ENCODE measurements around the gene VPS72. TPM values are rescaled to one million over a fixed set of nuclear protein-coding genes. Genes with fewer than 3 reads are reported as not detected.
A peak's percentile ranks its signal among the peaks of the same experiment; 100 is the strongest.

Gene VPS72
- total and polyA plus RNA-seq, 2 of the 13 experiments (the other 11 are each of a cell fraction or from before 2014, with no cell fraction given), result 33.7 to 34.5 TPM

DNA sequence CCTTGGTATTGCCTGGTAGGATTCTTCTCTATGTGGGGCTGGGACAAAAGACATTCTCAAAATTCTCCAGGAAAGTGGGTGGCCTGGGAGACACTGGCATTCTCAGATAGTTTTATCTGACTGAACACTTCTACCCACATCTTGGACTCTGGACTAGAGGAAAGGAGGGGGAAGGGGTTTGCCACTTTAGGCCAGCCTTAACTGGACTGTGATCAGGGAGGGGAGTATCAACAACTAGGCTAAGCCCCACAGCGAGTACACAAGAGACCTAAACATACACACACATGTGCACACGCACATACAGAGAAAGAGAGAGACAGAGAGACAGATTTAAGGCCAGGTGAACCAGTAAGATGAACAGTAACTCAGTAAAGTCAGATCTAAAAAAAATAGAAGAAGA lies 42.3 kb downstream of the VPS72 start (continued):
- TF ChIP-seq, protein P1, sequence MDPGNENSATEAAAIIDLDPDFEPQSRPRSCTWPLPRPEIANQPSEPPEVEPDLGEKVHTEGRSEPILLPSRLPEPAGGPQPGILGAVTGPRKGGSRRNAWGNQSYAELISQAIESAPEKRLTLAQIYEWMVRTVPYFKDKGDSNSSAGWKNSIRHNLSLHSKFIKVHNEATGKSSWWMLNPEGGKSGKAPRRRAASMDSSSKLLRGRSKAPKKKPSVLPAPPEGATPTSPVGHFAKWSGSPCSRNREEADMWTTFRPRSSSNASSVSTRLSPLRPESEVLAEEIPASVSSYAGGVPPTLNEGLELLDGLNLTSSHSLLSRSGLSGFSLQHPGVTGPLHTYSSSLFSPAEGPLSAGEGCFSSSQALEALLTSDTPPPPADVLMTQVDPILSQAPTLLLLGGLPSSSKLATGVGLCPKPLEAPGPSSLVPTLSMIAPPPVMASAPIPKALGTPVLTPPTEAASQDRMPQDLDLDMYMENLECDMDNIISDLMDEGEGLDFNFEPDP (CRISPR knock-in tag; conservative IDR thresholded peaks at IDR 0.05), result no peak
- TF ChIP-seq ZMYM4 (CRISPR knock-in tag; IDR thresholded peaks at IDR 0.05) (peak; percentile 18; the same call in 1 of the 2 replicates), PITX1 (CRISPR knock-in tag; IDR thresholded peaks at IDR 0.05) (peak; percentile 48; the same call in 1 of the 2 replicates), JUND (CRISPR knock-in tag; IDR thresholded peaks at IDR 0.05) (no peak), ZNF484 (CRISPR knock-in tag; IDR thresholded peaks at IDR 0.05; ENCODE audit: borderline replicate concordance, low read depth) (no peak), YEATS4 (CRISPR knock-in tag; IDR thresholded peaks at IDR 0.05; ENCODE audit: borderline replicate concordance) (no peak), SAP130 (CRISPR knock-in tag; IDR thresholded peaks at IDR 0.05; ENCODE audit: low read depth) (no peak; the same call in 1 of the 2 replicates), ZNF75D (CRISPR knock-in tag; IDR thresholded peaks at IDR 0.05; ENCODE audit: borderline replicate concordance) (no peak), SAFB2 (CRISPR knock-in tag; IDR thresholded peaks at IDR 0.05; ENCODE audit: borderline replicate concordance, low read depth) (no peak), NBN (conservative IDR thresholded peaks at IDR 0.05) (no peak), ARNTL (CRISPR knock-in tag; IDR thresholded peaks at IDR 0.05) (0 out of 2 replicates have a peak, but pooled peaks have one; percentile 24), MEIS2 (CRISPR knock-in tag; IDR thresholded peaks at IDR 0.05) (no peak), ZNF501 (CRISPR knock-in tag; IDR thresholded peaks at IDR 0.05) (no peak)
- TF ChIP-seq, protein P2, sequence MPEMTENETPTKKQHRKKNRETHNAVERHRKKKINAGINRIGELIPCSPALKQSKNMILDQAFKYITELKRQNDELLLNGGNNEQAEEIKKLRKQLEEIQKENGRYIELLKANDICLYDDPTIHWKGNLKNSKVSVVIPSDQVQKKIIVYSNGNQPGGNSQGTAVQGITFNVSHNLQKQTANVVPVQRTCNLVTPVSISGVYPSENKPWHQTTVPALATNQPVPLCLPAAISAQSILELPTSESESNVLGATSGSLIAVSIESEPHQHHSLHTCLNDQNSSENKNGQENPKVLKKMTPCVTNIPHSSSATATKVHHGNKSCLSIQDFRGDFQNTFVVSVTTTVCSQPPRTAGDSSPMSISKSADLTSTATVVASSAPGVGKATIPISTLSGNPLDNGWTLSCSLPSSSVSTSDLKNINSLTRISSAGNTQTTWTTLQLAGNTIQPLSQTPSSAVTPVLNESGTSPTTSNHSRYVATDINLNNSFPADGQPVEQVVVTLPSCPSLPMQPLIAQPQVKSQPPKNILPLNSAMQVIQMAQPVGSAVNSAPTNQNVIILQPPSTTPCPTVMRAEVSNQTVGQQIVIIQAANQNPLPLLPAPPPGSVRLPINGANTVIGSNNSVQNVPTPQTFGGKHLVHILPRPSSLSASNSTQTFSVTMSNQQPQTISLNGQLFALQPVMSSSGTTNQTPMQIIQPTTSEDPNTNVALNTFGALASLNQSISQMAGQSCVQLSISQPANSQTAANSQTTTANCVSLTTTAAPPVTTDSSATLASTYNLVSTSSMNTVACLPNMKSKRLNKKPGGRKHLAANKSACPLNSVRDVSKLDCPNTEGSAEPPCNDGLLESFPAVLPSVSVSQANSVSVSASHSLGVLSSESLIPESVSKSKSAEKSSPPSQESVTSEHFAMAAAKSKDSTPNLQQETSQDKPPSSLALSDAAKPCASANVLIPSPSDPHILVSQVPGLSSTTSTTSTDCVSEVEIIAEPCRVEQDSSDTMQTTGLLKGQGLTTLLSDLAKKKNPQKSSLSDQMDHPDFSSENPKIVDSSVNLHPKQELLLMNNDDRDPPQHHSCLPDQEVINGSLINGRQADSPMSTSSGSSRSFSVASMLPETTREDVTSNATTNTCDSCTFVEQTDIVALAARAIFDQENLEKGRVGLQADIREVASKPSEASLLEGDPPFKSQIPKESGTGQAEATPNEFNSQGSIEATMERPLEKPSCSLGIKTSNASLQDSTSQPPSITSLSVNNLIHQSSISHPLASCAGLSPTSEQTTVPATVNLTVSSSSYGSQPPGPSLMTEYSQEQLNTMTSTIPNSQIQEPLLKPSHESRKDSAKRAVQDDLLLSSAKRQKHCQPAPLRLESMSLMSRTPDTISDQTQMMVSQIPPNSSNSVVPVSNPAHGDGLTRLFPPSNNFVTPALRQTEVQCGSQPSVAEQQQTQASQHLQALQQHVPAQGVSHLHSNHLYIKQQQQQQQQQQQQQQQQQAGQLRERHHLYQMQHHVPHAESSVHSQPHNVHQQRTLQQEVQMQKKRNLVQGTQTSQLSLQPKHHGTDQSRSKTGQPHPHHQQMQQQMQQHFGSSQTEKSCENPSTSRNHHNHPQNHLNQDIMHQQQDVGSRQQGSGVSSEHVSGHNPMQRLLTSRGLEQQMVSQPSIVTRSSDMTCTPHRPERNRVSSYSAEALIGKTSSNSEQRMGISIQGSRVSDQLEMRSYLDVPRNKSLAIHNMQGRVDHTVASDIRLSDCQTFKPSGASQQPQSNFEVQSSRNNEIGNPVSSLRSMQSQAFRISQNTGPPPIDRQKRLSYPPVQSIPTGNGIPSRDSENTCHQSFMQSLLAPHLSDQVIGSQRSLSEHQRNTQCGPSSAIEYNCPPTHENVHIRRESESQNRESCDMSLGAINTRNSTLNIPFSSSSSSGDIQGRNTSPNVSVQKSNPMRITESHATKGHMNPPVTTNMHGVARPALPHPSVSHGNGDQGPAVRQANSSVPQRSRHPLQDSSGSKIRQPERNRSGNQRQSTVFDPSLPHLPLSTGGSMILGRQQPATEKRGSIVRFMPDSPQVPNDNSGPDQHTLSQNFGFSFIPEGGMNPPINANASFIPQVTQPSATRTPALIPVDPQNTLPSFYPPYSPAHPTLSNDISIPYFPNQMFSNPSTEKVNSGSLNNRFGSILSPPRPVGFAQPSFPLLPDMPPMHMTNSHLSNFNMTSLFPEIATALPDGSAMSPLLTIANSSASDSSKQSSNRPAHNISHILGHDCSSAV (CRISPR knock-in tag; IDR thresholded peaks at IDR 0.05; ENCODE audit: borderline replicate concordance), result no peak
- TF ChIP-seq, protein P3, sequence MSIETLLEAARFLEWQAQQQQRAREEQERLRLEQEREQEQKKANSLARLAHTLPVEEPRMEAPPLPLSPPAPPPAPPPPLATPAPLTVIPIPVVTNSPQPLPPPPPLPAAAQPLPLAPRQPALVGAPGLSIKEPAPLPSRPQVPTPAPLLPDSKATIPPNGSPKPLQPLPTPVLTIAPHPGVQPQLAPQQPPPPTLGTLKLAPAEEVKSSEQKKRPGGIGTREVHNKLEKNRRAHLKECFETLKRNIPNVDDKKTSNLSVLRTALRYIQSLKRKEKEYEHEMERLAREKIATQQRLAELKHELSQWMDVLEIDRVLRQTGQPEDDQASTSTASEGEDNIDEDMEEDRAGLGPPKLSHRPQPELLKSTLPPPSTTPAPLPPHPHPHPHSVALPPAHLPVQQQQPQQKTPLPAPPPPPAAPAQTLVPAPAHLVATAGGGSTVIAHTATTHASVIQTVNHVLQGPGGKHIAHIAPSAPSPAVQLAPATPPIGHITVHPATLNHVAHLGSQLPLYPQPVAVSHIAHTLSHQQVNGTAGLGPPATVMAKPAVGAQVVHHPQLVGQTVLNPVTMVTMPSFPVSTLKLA (IDR thresholded peaks at IDR 0.05), result 0 out of 2 replicates have a peak, but pooled peaks have one; percentile 21
- TF ChIP-seq, protein P4, sequence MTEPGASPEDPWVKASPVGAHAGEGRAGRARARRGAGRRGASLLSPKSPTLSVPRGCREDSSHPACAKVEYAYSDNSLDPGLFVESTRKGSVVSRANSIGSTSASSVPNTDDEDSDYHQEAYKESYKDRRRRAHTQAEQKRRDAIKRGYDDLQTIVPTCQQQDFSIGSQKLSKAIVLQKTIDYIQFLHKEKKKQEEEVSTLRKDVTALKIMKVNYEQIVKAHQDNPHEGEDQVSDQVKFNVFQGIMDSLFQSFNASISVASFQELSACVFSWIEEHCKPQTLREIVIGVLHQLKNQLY (CRISPR knock-in tag; IDR thresholded peaks at IDR 0.05), result no peak
- TF ChIP-seq, protein P5, sequence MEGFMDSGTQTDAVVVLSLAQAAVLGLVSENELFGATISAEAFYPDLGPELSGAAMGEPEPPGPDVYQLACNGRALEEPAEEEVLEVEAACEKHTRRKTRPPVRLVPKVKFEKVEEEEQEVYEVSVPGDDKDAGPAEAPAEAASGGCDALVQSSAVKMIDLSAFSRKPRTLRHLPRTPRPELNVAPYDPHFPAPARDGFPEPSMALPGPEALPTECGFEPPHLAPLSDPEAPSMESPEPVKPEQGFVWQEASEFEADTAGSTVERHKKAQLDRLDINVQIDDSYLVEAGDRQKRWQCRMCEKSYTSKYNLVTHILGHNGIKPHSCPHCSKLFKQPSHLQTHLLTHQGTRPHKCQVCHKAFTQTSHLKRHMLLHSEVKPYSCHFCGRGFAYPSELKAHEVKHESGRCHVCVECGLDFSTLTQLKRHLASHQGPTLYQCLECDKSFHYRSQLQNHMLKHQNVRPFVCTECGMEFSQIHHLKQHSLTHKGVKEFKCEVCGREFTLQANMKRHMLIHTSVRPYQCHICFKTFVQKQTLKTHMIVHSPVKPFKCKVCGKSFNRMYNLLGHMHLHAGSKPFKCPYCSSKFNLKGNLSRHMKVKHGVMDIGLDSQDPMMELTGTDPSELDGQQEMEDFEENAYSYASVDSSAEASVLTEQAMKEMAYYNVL (CRISPR knock-in tag; IDR thresholded peaks at IDR 0.05; ENCODE audit: borderline replicate concordance), result no peak

Data from HepG2 (cell line).